Neural progenitor cell (in vitro differentiated cells): ENCODE results near the gene ADCY1. TPM values are rescaled to one million over a fixed set of nuclear protein-coding genes. Genes with fewer than 3 reads are reported as not detected.

ENCODE experiments used
- DNase-seq: peaks from one replicate; pipeline ENCODE4 v3.0.0-alpha.2; 2016; ENCODE audit warnings: low spot score
- H2AFZ ChIP-seq: fragments of 200-600 bp; sonication (generic); replicated peaks from 2 replicates; pipeline ENCODE4 v1.6.1; 2016; ENCODE audit warnings: antibody characterized with exemption
- H3F3A ChIP-seq: fragments of 200-600 bp; sonication (generic); 2 replicates; pipeline ENCODE4 v1.6.1; 2016; ENCODE audit warnings: antibody characterized with exemption, low read depth
- H3K27ac ChIP-seq: fragments of 200-600 bp; sonication (generic); 2 replicates; pipeline ENCODE4 v1.5.1; 2016; ENCODE audit warnings: mild to moderate bottlenecking
- H3K27me3 ChIP-seq: fragments of 200-600 bp; sonication (generic); 2 replicates; pipeline ENCODE4 v1.6.1; 2016; ENCODE audit warnings: mild to moderate bottlenecking, moderate library complexity
- H3K36me3 ChIP-seq: fragments of 200-600 bp; sonication (generic); 2 replicates; pipeline ENCODE4 v1.5.1; 2016
- H3K4me1 ChIP-seq: fragments of 200-600 bp; sonication (generic); 2 replicates; pipeline ENCODE4 v1.6.1; 2016; ENCODE audit warnings: mixed run types
- H3K4me2 ChIP-seq: fragments of 200-600 bp; sonication (generic); 2 replicates; pipeline ENCODE4 v1.6.1; 2016
- H3K4me3 ChIP-seq: fragments of 200-600 bp; sonication (generic); 2 replicates; pipeline ENCODE4 v1.5.1; 2016
- H3K79me2 ChIP-seq: fragments of 200-600 bp; sonication (generic); 2 replicates; pipeline ENCODE4 v1.6.1; 2016; ENCODE audit warnings: low read depth
- H3K9ac ChIP-seq: fragments of 200-600 bp; sonication (generic); 2 replicates; pipeline ENCODE4 v1.6.1; 2016
- H3K9me3 ChIP-seq: fragments of 200-600 bp; sonication (generic); 2 replicates; pipeline ENCODE4 v1.5.1; 2016; ENCODE audit warnings: low read depth
- H4K20me1 ChIP-seq: fragments of 200-600 bp; sonication (generic); 2 replicates; pipeline ENCODE4 v1.6.1; 2016; ENCODE audit warnings: low read depth
- H3K27ac Mint-ChIP-seq: 3 replicates; pipeline ENCODE4 v1.8.0; 2021; ENCODE audit warnings: mixed read lengths
- H3K27me3 Mint-ChIP-seq: 2 replicates; pipeline ENCODE4 v1.8.0; 2022; ENCODE audit warnings: low read depth, mild to moderate bottlenecking, inconsistent platforms, moderate library complexity, mixed read lengths; ENCODE audit not compliant: insufficient read depth
- H3K36me3 Mint-ChIP-seq: 3 replicates; pipeline ENCODE4 v1.8.0; 2021; ENCODE audit warnings: mixed read lengths
- H3K4me1 Mint-ChIP-seq: 3 replicates; pipeline ENCODE4 v1.8.0; 2021; ENCODE audit warnings: mixed read lengths
- H3K4me3 Mint-ChIP-seq: 3 replicates; pipeline ENCODE4 v1.8.0; 2021; ENCODE audit warnings: mild to moderate bottlenecking, moderate library complexity, mixed read lengths
- H3K9me3 Mint-ChIP-seq: 3 replicates; pipeline ENCODE4 v1.8.0; 2020; ENCODE audit warnings: mixed read lengths
- CTCF ChIP-seq: fragments of 200-600 bp; sonication (generic); IDR thresholded peaks from 2 replicates; pipeline ENCODE4 v1.5.1; 2017; ENCODE audit warnings: antibody characterized with exemption, mild to moderate bottlenecking
- EZH2 ChIP-seq: fragments of 200-600 bp; sonication (generic); IDR thresholded peaks from 2 replicates; pipeline ENCODE4 v1.6.1; 2017; ENCODE audit warnings: antibody characterized with exemption, mild to moderate bottlenecking, moderate library complexity
- EZH2phosphoT487 ChIP-seq: fragments of 200-600 bp; sonication (generic); IDR thresholded peaks from 2 replicates; pipeline ENCODE4 v1.6.1; 2017; ENCODE audit warnings: antibody characterized with exemption
- total RNA-seq: library from RNA; depleted of rRNA; stranded (reverse); fragments of >200 nt; gene quantifications from 2 replicates; pipeline ENCODE4 v1.2.3, GENCODE V29; 2015; ENCODE audit warnings: low replicate concordance

The ADCY1 gene
- total RNA-seq, 1 donor from 2014 or later = 7.4 TPM

- no peaks in the 10 kb centered on the region for H3K9me3 Mint-ChIP-seq
- Histone ChIP-seq H3K4me2 (no peak overlapping the region), H3K27ac (no peak overlapping the region), H3K4me3 (no peak overlapping the region), H3F3A (no peaks in the 10 kb centered on the region), H3K9me3 (no peaks in the 10 kb centered on the region), H3K36me3 (no peaks in the 10 kb centered on the region), H2AFZ (no peak overlapping the region), H3K9ac (no peak overlapping the region), H3K79me2 (no peaks in the 10 kb centered on the region), H3K4me1 (no peaks in the 10 kb centered on the region), H4K20me1 (no peaks in the 10 kb centered on the region), H3K27me3 (no peaks in the 10 kb centered on the region)
- no peak for DNase-seq
- no peak for TF ChIP-seq EZH2phosphoT487
- TF ChIP-seq CTCF = no peak
- TF ChIP-seq EZH2 = no peak
- H3K36me3 Mint-ChIP-seq = no peaks in the 10 kb centered on the region
- no peak overlapping the region for H3K4me3 Mint-ChIP-seq
- H3K4me1 Mint-ChIP-seq = no peaks in the 10 kb centered on the region
- no peaks in the 10 kb centered on the region for H3K27me3 Mint-ChIP-seq
- H3K27ac Mint-ChIP-seq = no peak overlapping the region
Measured at GRCh38 chr7:45696476-45696875, 122.3 kb downstream of the ADCY1 start.

- H3K4me1 Mint-ChIP-seq = no peaks in the 10 kb centered on the region
- Histone ChIP-seq H3K4me2 (no peak overlapping the region), H3K27me3 (no peaks in the 10 kb centered on the region), H3K79me2 (no peaks in the 10 kb centered on the region), H3K9me3 (no peaks in the 10 kb centered on the region), H3K4me3 (no peak overlapping the region), H3K27ac (no peak overlapping the region), H3K4me1 (no peaks in the 10 kb centered on the region), H3F3A (no peaks in the 10 kb centered on the region), H2AFZ (no peak overlapping the region), H3K9ac (no peak overlapping the region), H4K20me1 (no peaks in the 10 kb centered on the region), H3K36me3 (no peaks in the 10 kb centered on the region)
- no peaks in the 10 kb centered on the region for H3K36me3 Mint-ChIP-seq
- H3K27ac Mint-ChIP-seq = no peak overlapping the region
- no peak for DNase-seq
- no peak for TF ChIP-seq EZH2phosphoT487
- no peak for TF ChIP-seq CTCF
- no peak for TF ChIP-seq EZH2
- no peak overlapping the region for H3K4me3 Mint-ChIP-seq
- H3K9me3 Mint-ChIP-seq = no peaks in the 10 kb centered on the region
- no peaks in the 10 kb centered on the region for H3K27me3 Mint-ChIP-seq
Measured at GRCh38 chr7:45697576-45698136, 123.5 kb downstream of the ADCY1 start.

DNA sequence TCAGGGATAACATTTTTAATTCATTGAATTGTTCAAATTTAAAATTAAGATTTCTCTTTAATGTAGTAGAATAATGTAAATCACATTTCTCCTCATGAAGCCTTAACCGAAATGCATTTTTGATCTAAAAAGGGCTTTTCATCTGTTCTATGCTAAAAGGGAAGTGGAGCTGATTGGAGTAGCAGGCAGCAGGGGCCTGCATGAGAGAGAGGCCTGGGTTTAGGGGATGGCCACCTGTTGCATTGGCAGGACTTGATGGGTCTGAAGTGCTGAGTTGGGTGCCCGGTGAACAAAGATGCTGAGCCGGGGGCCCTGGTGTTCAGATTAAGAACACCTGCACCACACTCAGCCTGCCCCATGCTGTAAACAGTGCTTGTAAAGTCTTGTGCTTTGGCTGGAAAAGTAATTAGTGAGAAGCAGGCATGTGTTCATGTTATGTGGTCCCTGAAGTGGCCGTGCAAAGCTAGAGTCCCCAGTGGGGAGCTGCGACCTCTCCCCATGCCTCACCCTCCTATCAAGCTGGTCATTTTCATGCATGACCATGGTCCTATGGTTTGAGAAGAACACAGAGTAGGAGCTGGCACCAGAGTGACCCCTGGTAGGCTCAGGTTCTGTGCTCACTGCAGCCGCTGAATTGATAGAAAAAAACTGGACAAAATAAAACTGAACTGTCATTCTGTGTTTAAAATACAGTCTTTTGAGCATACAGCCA lies 124.3 kb downstream of the ADCY1 start:
- Histone ChIP-seq H3K79me2 (no peaks in the 10 kb centered on the region), H3K9me3 (no peaks in the 10 kb centered on the region), H3K9ac (no peak overlapping the region), H3K36me3 (no peaks in the 10 kb centered on the region), H3K4me3 (no peak overlapping the region), H2AFZ (no peak overlapping the region), H3K4me1 (no peaks in the 10 kb centered on the region), H3K27ac (no peak overlapping the region), H3K4me2 (no peak overlapping the region), H3K27me3 (no peaks in the 10 kb centered on the region), H3F3A (no peaks in the 10 kb centered on the region), H4K20me1 (no peaks in the 10 kb centered on the region)
- DNase-seq = no peak
- peaks cover 4% of the 10 kb centered on the region for H3K36me3 Mint-ChIP-seq
- H3K9me3 Mint-ChIP-seq = no peaks in the 10 kb centered on the region
- no peaks in the 10 kb centered on the region for H3K27me3 Mint-ChIP-seq
- TF ChIP-seq EZH2 (no peak), EZH2phosphoT487 (no peak), CTCF (no peak)
- H3K4me3 Mint-ChIP-seq = no peak overlapping the region
- H3K4me1 Mint-ChIP-seq = no peaks in the 10 kb centered on the region
- H3K27ac Mint-ChIP-seq = no peak overlapping the region
